Body of pancreas (tissue), 4 donors: ENCODE measurements around the gene KCNJ10.

Experiments used
- CTCF ChIP-seq, 7 experiments: fragments of 450-650 bp in 4 of 7; fragments of 200-600 bp in 3 of 7; sonication (generic) in 3 of 7; IDR thresholded peaks; one replicate each; pipeline ENCODE4 v1.5.1; 2016 to 2019; ENCODE audit warnings: antibody characterized with exemption in 7 of 7
- POLR2A ChIP-seq, 3 donors: fragments of 450-650 bp; IDR thresholded peaks; one replicate each; pipeline ENCODE4 v1.6.1; 2016; ENCODE audit warnings: antibody characterized with exemption in 3 of 3, mild to moderate bottlenecking in 2 of 3

GRCh38 chr1:160085686-160086455 is 15.9 kb upstream of the KCNJ10 start:
- TF ChIP-seq CTCF (IDR thresholded peaks at IDR 0.05) (peak; percentile 65 to 86 (median 76)), POLR2A (IDR thresholded peaks at IDR 0.05) (no peak)
